DMS114 treated with DMSO at 0.1 percent for 48 hours (cell line): Measurements from ENCODE around the gene SMIM44.
"Not testable (repeated sequence)": the region's sequence is repeated elsewhere in the genome, so short reads cannot be mapped to it uniquely, and the experiment has no call there.

Experiments
- DNase-seq: peaks from one replicate; lab custom pipeline; 2025; ENCODE audit not compliant: unreplicated experiment; lab: John Stamatoyannopoulos, UW

The SMIM44 gene

GRCh38 chr19:3483226-3483628 is at the start of gene SMIM44:
Gene SMIM44 (minus strand): TSS chr19:3483441. CDS start chr19:3483403, 38 bp downstream.
- no peak for DNase-seq

- no peak for DNase-seq
Measured at GRCh38 chr19:3533033-3533432, 49.8 kb upstream of the SMIM44 start.

GRCh38 chr19:3532154-3532786 is 49.0 kb upstream of the SMIM44 start:
- DNase-seq: no peak

- no peak for DNase-seq
Measured at GRCh38 chr19:3531716-3532115, 48.5 kb upstream of the SMIM44 start.

- no peak for DNase-seq
Measured at GRCh38 chr19:3530389-3530788, 47.1 kb upstream of the SMIM44 start.

- DNase-seq: not testable (repeated sequence)
Measured at GRCh38 chr19:3529299-3529698, 46.1 kb upstream of the SMIM44 start.

DNA sequence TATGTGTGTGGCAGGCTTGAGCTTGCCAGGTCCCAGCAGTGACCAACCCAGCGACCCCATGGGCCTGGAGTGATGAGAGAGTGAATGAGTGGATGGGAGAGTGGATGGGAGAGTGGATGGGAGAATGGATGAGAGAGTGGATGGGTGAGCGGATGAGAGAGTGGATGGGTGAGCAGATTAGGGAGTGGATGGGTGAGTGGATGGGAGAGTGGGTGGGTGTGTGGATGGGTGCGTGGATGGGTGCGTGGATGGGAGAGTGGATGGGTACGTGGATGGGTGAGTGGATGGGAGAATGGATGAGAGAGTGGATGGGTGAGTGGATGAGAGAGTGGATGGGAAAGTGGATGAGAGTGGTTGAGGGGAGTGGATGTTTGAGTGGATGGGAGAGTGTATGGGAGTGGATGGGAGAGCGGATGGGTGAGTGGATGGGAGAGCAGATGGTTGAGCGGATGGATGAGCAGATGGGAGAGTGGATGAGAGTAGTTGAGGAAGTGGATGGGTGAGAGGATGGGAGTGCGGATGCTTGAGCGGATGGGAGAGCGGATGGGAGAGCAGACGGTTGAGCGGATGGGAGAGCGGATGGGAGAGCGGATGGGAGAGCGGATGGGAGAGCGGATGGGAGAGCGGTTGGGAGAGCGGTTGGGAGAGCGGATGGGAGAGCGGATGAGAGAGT is 45.4 kb upstream of the SMIM44 start:
- DNase-seq: no peak

- no peak for DNase-seq
Measured at GRCh38 chr19:3528080-3528479, 44.8 kb upstream of the SMIM44 start.

GRCh38 chr19:3527238-3527910 is 44.1 kb upstream of the SMIM44 start:
- no peak for DNase-seq

GRCh38 chr19:3526507-3527237 is 43.4 kb upstream of the SMIM44 start:
- DNase-seq: no peak

DNA sequence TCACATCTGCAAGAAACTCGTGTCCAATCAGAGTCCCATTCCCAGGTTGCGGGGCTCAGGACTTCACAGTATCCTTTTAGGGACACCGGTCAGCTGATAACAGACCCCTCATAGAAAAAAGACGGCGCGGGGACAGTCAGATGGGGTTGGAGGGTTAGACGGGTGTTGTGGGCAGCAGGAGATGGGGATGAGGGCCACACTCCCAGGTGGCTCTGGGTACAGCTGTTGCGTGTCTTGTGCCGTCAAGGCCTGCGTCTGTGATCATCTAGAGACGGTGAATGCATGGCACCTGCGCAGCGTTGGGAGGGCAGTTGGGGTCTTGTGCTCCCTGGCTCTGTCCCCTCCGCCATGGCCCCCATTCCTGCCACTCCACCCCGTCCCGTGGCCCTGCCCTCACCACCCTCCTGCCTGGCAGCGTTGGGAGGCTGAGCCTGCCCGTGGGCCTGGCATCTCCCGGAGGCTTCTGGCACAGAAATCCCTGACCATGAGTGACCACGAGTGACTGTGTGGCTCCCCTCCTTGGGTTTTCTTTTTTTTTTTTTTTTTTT is 41.7 kb upstream of the SMIM44 start:
- DNase-seq: no peak

DNA sequence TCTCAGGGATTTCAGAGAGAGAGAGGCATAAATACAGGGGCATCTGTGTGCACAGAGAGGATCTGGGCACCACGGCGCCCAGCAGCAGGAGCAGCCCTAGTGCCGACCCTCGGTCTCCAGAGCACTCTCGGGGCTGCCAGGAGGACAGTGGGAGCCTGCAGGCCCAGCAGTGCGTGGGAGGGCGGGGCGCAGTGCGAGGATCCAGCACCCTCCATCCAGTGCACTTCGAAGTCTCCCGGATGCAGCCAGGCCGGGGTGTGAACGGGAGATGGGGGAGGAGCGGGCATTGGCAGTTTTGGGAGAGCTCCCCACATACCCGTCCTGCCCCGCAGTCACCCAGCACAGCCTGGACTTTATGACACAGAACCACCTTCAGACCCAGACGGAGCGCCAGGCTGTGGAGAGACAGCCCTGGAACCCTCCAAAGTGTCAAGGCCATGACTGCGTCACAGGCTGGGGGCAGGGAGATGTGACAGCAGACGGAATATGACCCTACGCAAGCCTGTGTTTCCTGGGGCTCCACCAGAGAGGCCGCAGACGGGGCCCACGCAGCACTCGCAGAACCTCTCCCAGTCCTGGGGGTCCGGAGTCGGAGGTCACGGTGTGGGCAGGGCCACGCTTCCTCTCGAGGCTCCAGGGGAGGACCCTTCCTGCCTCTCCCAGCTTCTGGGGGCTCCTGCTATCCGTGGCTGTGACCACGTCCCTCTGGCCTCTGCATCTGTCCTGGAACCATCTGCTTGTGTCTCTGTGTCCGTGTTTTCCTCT is 41.0 kb upstream of the SMIM44 start:
- no peak for DNase-seq

DNA sequence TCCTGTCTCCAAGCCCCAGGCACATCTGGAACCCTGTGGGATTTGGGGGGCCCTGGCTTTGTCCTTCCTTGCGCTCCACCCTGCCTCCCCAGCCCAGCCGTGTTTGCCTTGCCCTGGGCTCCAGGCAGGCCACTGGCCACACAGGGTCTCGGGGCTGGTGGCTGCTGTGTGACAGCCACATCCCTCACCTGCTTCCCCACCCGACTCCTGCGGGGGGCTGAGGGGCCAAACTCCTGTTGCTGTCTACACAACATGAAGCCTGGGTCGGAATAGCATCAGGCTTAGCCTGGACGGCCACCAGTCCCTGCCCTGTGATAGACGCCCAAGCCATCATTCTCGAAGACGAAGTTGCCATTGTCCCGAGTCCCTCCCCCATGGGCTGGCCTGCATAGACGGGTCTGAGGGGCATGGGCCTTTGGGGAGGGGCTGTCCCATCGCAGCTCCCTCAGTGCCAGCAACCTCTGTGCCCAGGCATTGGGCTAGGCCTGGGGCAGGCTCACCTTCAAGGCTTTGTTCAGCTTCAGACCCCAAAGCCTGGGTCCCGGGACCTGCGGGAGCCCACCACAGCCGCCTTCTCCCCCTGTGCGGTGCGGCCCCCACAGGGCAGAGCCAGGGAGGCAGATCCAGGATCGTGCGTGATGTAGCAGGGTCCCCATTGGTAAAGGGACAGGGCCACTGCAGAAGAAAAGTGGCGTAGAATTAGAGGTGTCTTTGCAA is 40.3 kb upstream of the SMIM44 start:
- DNase-seq: no peak

DNA sequence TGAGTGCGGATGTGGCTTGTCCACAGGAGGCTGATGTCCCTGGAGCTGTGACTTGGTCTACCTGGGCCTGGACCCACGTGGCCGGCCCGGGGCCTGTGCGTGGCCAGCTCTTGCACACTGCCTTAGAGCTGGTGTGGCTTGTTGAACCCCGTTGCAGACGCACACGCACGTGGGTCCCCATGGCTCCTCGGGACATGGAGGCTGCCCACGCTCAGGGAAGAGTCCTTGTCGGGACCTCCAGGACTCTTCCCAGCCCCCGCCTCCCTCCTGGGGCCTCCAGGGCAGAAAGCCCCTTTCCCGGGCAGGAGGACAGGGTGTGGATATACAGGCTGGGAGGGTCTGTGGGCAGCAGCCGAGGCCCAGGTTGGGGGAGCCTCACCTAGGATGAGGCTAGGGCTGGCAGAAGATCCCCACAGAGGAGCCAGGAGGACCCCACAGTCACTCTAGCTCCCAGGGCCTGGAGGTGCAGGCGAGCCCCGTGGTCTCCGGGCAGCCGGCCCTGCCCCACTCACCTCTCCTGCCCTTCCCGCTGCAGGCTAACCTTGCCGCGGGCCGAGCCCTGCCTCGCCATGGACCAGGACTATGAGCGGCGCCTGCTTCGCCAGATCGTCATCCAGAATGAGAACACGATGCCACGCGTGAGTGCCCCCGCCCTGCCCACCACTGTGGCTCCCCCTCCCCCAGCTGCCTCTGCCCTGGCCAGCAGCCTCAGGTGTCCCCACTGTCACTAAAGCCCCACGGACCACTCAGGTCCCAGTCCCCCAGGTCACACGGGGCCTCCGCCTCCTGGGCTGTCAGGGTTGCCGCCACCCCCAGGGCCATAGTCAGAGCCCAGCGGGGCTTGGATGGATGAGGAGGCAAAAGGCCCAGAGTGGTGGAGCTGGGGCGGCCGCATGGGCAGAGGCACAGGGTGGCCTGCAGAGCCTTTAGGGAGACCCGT is 39.5 kb upstream of the SMIM44 start:
- DNase-seq: no peak

DNA sequence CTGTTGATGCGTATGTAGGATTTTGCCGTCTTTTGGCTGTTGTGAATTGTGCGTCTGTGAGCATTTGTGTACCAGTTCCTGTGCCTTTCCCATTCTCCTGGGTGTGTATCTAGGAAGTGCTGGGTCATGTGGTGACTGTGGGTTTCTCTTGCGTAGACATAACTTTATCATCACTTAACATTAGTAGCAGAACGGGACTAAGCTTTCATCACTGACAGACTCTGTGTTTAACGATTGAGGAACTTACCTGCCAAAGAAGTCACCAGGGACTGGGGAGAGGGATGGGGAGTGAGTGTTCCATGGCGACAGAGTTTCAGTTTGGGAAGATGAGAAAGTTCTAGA is 37.8 kb upstream of the SMIM44 start:
- no peak for DNase-seq

DNA sequence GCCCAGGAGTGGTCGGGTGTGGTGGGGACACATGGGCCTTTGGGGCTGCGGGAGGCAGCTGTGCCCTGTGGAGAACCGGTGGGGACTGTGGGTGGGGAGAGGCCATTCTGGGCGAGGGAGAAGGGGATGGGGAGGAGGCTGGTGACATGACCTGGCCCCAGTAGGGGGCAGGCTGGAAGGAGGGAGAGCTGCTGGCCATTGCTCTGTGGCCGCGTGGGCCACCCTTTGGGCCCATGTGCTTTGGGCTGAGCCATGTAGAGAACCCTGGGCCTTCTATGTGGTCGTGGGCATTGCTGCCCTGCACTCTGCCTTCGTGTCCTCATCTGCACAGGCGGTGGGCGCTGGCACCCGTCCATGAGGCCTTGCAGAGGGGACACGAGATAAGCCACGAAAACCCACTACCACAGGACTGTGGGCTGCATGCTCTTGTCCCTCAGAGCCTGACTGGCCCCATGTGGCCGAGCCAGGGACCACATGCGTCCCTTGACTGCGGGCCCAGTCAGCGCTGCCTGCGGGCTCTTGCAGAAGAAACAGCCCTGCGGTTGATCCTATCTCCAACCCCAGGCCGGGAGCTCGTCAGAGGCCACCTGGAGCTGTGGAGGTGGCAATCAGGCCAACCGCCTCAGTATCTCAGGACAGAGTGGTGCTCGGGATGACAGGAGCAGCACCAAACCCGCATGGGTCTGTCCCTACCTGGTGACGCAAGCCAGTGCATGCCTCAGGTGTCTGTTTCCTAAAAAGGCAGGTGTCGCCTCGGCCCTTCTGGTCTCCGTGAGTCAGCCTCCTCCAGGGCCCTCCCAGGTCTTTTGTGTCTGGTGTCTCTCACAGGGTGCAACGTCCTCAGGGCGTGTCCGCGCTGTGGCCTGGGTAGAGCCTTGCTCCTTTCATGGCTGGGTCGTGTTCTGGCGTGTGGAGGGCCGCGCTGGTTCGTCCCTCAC is 37.2 kb upstream of the SMIM44 start:
- no peak for DNase-seq

GRCh38 chr19:3519126-3519525 is 35.9 kb upstream of the SMIM44 start:
- no peak for DNase-seq

- no peak for DNase-seq
Measured at GRCh38 chr19:3518659-3519058, 35.4 kb upstream of the SMIM44 start.
